GM12878 (cell line): ENCODE results near the gene CHN1. TPM values are rescaled to one million over a fixed set of nuclear protein-coding genes. Genes with fewer than 3 reads are reported as not detected.

Experiments
- ATAC-seq: fragments of 200-7000 bp; cut with Tn5 transposase; 3 replicates; pipeline ENCODE4 v1.9.1; 2020; ENCODE audit warnings: mild to moderate bottlenecking, moderate library complexity
- BruUV-seq: library from RNA; stranded (reverse); fragments of 400-500 nt; replicated peaks from 2 replicates; lab custom pipeline; 2021; lab: Mats Ljungman, UMichigan
- CTCF ChIA-PET: fragments of 300-600 bp; sonication (Branson Sonifier 250); formaldehyde crosslinking; extraction: SDS; loops from one replicate; lab custom pipeline; 2021; ENCODE audit warnings: inconsistent platforms; lab: Yijun Ruan, JAX
- POLR2A ChIA-PET: fragments of 350-600 bp; formaldehyde crosslinking; extraction: SDS; loops from one replicate; lab custom pipeline; 2021; ENCODE audit warnings: inconsistent platforms; lab: Charles Lee
- RAD21 ChIA-PET: fragments of 300-600 bp; sonication (Branson Sonifier 250); formaldehyde crosslinking; loops from one replicate; lab custom pipeline; 2023; ENCODE audit warnings: antibody characterized with exemption; ENCODE audit not compliant: unreplicated experiment; lab: Charles Lee
- SMC1A ChIA-PET: fragments of 300-600 bp; sonication (Branson Sonifier 250); formaldehyde crosslinking; loops from one replicate; lab custom pipeline; 2023; ENCODE audit not compliant: unreplicated experiment, uncharacterized antibody; lab: Charles Lee
- DNase-seq: peaks from one replicate; pipeline ENCODE4 v3.0.0-alpha.2; 2011; ENCODE audit warnings: low read depth, low spot score
- FAIRE-seq: peaks from 3 replicates; lab custom pipeline; 2011; peaks lifted over from hg19 to GRCh38; lab: Jason Lieb, UNC
- H2AFZ ChIP-seq: 2 replicates; pipeline ENCODE4 v1.6.0; 2011; ENCODE audit warnings: low read depth, low read length, control low read depth; ENCODE audit not compliant: control insufficient read depth
- H3K27ac ChIP-seq: 2 replicates; pipeline ENCODE4 v1.5.1; 2011; ENCODE audit warnings: control low read depth; ENCODE audit not compliant: control insufficient read depth, insufficient read depth
- H3K27me3 ChIP-seq, 2 experiments: replicated peaks in 1 of 2; 2 replicates each; pipeline versions ENCODE4 v1.6.0 to v1.6.1; 2011; ENCODE audit warnings: low read length in 1 of 2; ENCODE audit not compliant: control insufficient read depth in 2 of 2, insufficient read depth in 2 of 2
- H3K36me3 ChIP-seq, 2 experiments: 2 replicates each; pipeline ENCODE4 v1.5.1; 2011; ENCODE audit warnings: low read length in 1 of 2; ENCODE audit not compliant: control insufficient read depth in 2 of 2, insufficient read depth in 2 of 2
- H3K4me1 ChIP-seq: 2 replicates; pipeline ENCODE4 v1.6.1; 2011; ENCODE audit warnings: mild to moderate bottlenecking, low read length, moderate library complexity, mixed read lengths; ENCODE audit not compliant: control insufficient read depth, insufficient read depth
- H3K4me2 ChIP-seq: 2 replicates; pipeline ENCODE4 v1.6.0; 2011; ENCODE audit warnings: control low read depth; ENCODE audit not compliant: control insufficient read depth, insufficient read depth
- H3K4me3 ChIP-seq: fragments of 200-600 bp; sonication (generic); 2 replicates; pipeline ENCODE4 v1.5.1; 2016
- H3K79me2 ChIP-seq: 2 replicates; pipeline ENCODE4 v1.6.0; 2011; ENCODE audit warnings: low read length; ENCODE audit not compliant: control insufficient read depth, insufficient read depth
- H3K9ac ChIP-seq: 2 replicates; pipeline ENCODE4 v1.8.0; 2011; ENCODE audit warnings: low read length, control low read depth, mixed read lengths; ENCODE audit not compliant: control insufficient read depth, insufficient read depth
- H3K9me3 ChIP-seq: replicated peaks from 3 replicates; pipeline ENCODE4 v1.5.1; 2011; ENCODE audit warnings: mild to moderate bottlenecking, low read length; ENCODE audit not compliant: control insufficient read depth, insufficient read depth
- H4K20me1 ChIP-seq: 2 replicates; pipeline ENCODE4 v1.6.0; 2011; ENCODE audit not compliant: control insufficient read depth, insufficient read depth
- DPF2 ChIP-seq: fragments of 450-650 bp; IDR thresholded peaks from 2 replicates; pipeline ENCODE4 v1.6.1; 2017; ENCODE audit warnings: mild to moderate bottlenecking
- E4F1 ChIP-seq: fragments of 450-650 bp; IDR thresholded peaks from 2 replicates; pipeline ENCODE4 v1.6.1; 2018; ENCODE audit warnings: borderline replicate concordance, mild to moderate bottlenecking; ENCODE audit not compliant: partially characterized antibody
- EZH2 ChIP-seq: IDR thresholded peaks from 2 replicates; pipeline ENCODE4 v1.6.1; 2012; ENCODE audit warnings: low read depth, mild to moderate bottlenecking, control low read depth, inconsistent platforms, low read length, borderline replicate concordance; ENCODE audit not compliant: control insufficient read depth
- IKZF1 ChIP-seq: fragments of 450-650 bp; conservative IDR thresholded peaks from 2 replicates; pipeline ENCODE4 v1.6.1; 2017; ENCODE audit warnings: antibody characterized with exemption, mild to moderate bottlenecking
- KDM1A ChIP-seq: fragments of 200-600 bp; sonication (generic); IDR thresholded peaks from 2 replicates; pipeline ENCODE4 v1.6.1; 2016; ENCODE audit warnings: borderline replicate concordance
- PAX5 ChIP-seq: IDR thresholded peaks from 2 replicates; pipeline ENCODE4 v1.6.1; 2011; ENCODE audit warnings: low read depth, low read length, borderline replicate concordance
- PRDM15 ChIP-seq: fragments of 450-650 bp; formaldehyde crosslinking; IDR thresholded peaks from 2 replicates; pipeline ENCODE4 v1.4.0; 2020; ENCODE audit warnings: mild to moderate bottlenecking, moderate library complexity
- SIX5 ChIP-seq: IDR thresholded peaks from 2 replicates; pipeline ENCODE4 v1.6.1; 2011; ENCODE audit warnings: mild to moderate bottlenecking, low read depth, low read length, moderate library complexity; ENCODE audit not compliant: severe bottlenecking
- SMAD1 ChIP-seq: fragments of 450-650 bp; IDR thresholded peaks from 2 replicates; pipeline ENCODE4 v1.6.1; 2018; ENCODE audit warnings: mild to moderate bottlenecking, low read depth; ENCODE audit not compliant: partially characterized antibody
- STAT1 ChIP-seq: fragments of 450-650 bp; conservative IDR thresholded peaks from 2 replicates; pipeline ENCODE4 v1.6.1; 2014; ENCODE audit warnings: antibody characterized with exemption, mild to moderate bottlenecking
- ZBTB4 ChIP-seq: fragments of 450-650 bp; formaldehyde crosslinking; IDR thresholded peaks from 2 replicates; pipeline ENCODE4 v1.4.0; 2022; ENCODE audit warnings: mild to moderate bottlenecking, moderate library complexity
- ZNF274 ChIP-seq: IDR thresholded peaks from one replicate; pipeline ENCODE4 v1.8.0; 2011; ENCODE audit not compliant: insufficient read length, insufficient read depth
- ZZZ3 ChIP-seq: IDR thresholded peaks from 2 replicates; pipeline ENCODE4 v1.6.1; 2011; ENCODE audit warnings: low read depth; ENCODE audit not compliant: control insufficient read depth, insufficient read length
- WGBS: methylation state at CpG from one replicate; pipeline ENCODE4 v1.1.6; 2016; ENCODE audit warnings: low lambda C conversion rate; ENCODE audit not compliant: insufficient replicate concordance, insufficient coverage; ENCODE audit errors: missing lambda C conversion rate; 5-methylcytosine and 5-hydroxymethylcytosine counted together
- in situ Hi-C: fragments of 300-500 bp; cut with MboI; formaldehyde crosslinking; loops from 9 replicates; pipeline ENCODE4 v1.14.3; 2018; ENCODE audit warnings: mixed read lengths
- intact Hi-C: fragments of 100-400 bp; cut with micrococcal nuclease; formaldehyde crosslinking; loops from one replicate; pipeline ENCODE4 v1.14.2; 2022; ENCODE audit not compliant: unreplicated experiment
- polyA plus RNA-seq, 11 experiments: library from polyadenylated mRNA; depleted of rRNA in 4 of 11; unstranded in 6 of 11; stranded (reverse) in 5 of 11; fragments of >200 nt; fragmentation: Nextera tagmentation in 4 of 11; fragmentation: Illumina TruSeq in 1 of 11; extraction: Ambion mirVana in 4 of 11; extraction: Trizol in 1 of 11; gene quantifications; 1 replicate in 1 of 11; 2 replicates in 10 of 11; pipeline versions ENCODE4 v1.2.1 to v1.2.3, GENCODE V29; 2011 to 2016; ENCODE audit warnings: inconsistent platforms in 2 of 11, missing spikeins in 2 of 11, low read depth in 1 of 11
- total RNA-seq, 4 experiments: library from RNA; depleted of rRNA in 3 of 4; stranded (reverse); fragments of >200 nt in 3 of 4; fragmentation: Illumina TruSeq in 1 of 4; extraction: Trizol in 1 of 4; gene quantifications; 2 replicates each; pipeline versions ENCODE4 v1.2.1 to v1.2.3, GENCODE V29; 2013 to 2021

The CHN1 gene
- total and polyA plus RNA-seq, 10 of the 15 experiments (the other 5 are each of a cell fraction or from before 2014, with no cell fraction given), result 0.18 to 0.92 (median 0.53) TPM; not detected in 1

GRCh38 chr2:174859563-174860169 is 145.5 kb downstream of the CHN1 start:
- Histone ChIP-seq H2AFZ (no peak overlapping the region), H3K4me3 (no peak overlapping the region), H3K79me2 (no peaks in the 10 kb centered on the region), H3K9ac (no peak overlapping the region), H4K20me1 (no peaks in the 10 kb centered on the region), H3K27me3 (no peaks in the 10 kb centered on the region), H3K27ac (no peak overlapping the region), H3K36me3 (no peaks in the 10 kb centered on the region), H3K9me3 (no peaks in the 10 kb centered on the region), H3K4me2 (no peak overlapping the region), H3K4me1 (no peaks in the 10 kb centered on the region)
- BruUV-seq, result no TSS peak
- DNase-seq, result no peak
- in situ Hi-C loops (no loop called here), intact Hi-C loops (no loop called here)
- ChIA-PET RAD21 (no interaction called here), CTCF (no interaction called here), SMC1A (no interaction called here), POLR2A (no interaction called here)
- FAIRE-seq, result no peak
- ATAC-seq, result no peak
- 71% methylated on average over 1 of the region's 1 CpG for WGBS
- TF ChIP-seq EZH2 (no peak), SIX5 (no peak), STAT1 (no peak), KDM1A (no peak), ZBTB4 (CRISPR knock-in tag) (no peak), ZZZ3 (no peak), E4F1 (no peak), PAX5 (no peak), ZNF274 (no peak), DPF2 (no peak), IKZF1 (no peak), SMAD1 (no peak), PRDM15 (no peak)
